HepG2 (cell line): ENCODE data around the gene GRHL1. TPM values are rescaled to one million over a fixed set of nuclear protein-coding genes. Genes with fewer than 3 reads are reported as not detected.

Experiments
- MXD1 ChIP-seq: sonication (generic); formaldehyde crosslinking; IDR thresholded peaks from 2 replicates; pipeline ENCODE4 v1.4.0; 2020; ENCODE audit warnings: mild to moderate bottlenecking, missing genetic modification reagents
- MYC ChIP-seq: sonication (generic); formaldehyde crosslinking; IDR thresholded peaks from 2 replicates; pipeline ENCODE4 v1.9.0; 2021; ENCODE audit warnings: missing genetic modification reagents, borderline replicate concordance
- NCOR1 ChIP-seq: fragments of 200-600 bp; sonication (generic); IDR thresholded peaks from 2 replicates; pipeline ENCODE4 v1.7.0; 2017; ENCODE audit warnings: antibody characterized with exemption, low read length, borderline replicate concordance
- PAWR ChIP-seq: sonication (generic); formaldehyde crosslinking; IDR thresholded peaks from 2 replicates; pipeline ENCODE4 v1.4.0; 2020; ENCODE audit warnings: missing genetic modification reagents, mild to moderate bottlenecking, borderline replicate concordance
- PRMT3 ChIP-seq: sonication (generic); formaldehyde crosslinking; IDR thresholded peaks from 2 replicates; pipeline ENCODE4 v1.8.1; 2022; ENCODE audit warnings: low read depth, mild to moderate bottlenecking, moderate library complexity, missing genetic modification reagents, borderline replicate concordance
- TARDBP ChIP-seq: sonication (generic); formaldehyde crosslinking; IDR thresholded peaks from 2 replicates; pipeline ENCODE4 v1.8.0; 2022; ENCODE audit warnings: mild to moderate bottlenecking, missing genetic modification reagents
- ZNF136 ChIP-seq: sonication (generic); formaldehyde crosslinking; IDR thresholded peaks from 2 replicates; pipeline ENCODE4 v1.8.1; 2022; ENCODE audit warnings: low read depth, mild to moderate bottlenecking, moderate library complexity, missing genetic modification reagents
- ZNF280D ChIP-seq: sonication (generic); formaldehyde crosslinking; IDR thresholded peaks from 2 replicates; pipeline ENCODE4 v1.5.1; 2020; ENCODE audit warnings: mild to moderate bottlenecking, missing genetic modification reagents
- ZNF296 ChIP-seq: sonication (generic); formaldehyde crosslinking; conservative IDR thresholded peaks from 2 replicates; pipeline ENCODE4 v1.5.0; 2020; ENCODE audit warnings: mild to moderate bottlenecking, missing genetic modification reagents
- ZNF329 ChIP-seq: sonication (generic); formaldehyde crosslinking; IDR thresholded peaks from 2 replicates; pipeline ENCODE4 v1.9.0; 2021; ENCODE audit warnings: low read depth, mild to moderate bottlenecking, missing genetic modification reagents
- ZNF350 ChIP-seq: sonication (generic); formaldehyde crosslinking; IDR thresholded peaks from 2 replicates; pipeline ENCODE4 v1.4.0; 2020; ENCODE audit warnings: mild to moderate bottlenecking, low read depth, missing genetic modification reagents, borderline replicate concordance
- ZNF652 ChIP-seq: IDR thresholded peaks from 2 replicates; pipeline ENCODE4 v1.6.1; 2016; ENCODE audit warnings: low read depth, borderline replicate concordance
- ZSCAN29 ChIP-seq: sonication (generic); formaldehyde crosslinking; conservative IDR thresholded peaks from 2 replicates; pipeline ENCODE4 v1.4.0; 2020; ENCODE audit warnings: mild to moderate bottlenecking, missing genetic modification reagents
- polyA plus RNA-seq, 8 experiments: library from polyadenylated mRNA; depleted of rRNA in 3 of 8; stranded (reverse) in 7 of 8; unstranded in 1 of 8; fragments of >200 nt; fragmentation: Illumina TruSeq in 4 of 8; extraction: Trizol in 4 of 8; gene quantifications; 2 replicates each; pipeline versions ENCODE4 v1.2.1 to v1.2.3, GENCODE V29; 2011 to 2016; ENCODE audit warnings: low read depth in 4 of 8, missing spikeins in 1 of 8, mixed read lengths in 1 of 8; ENCODE audit not compliant: insufficient read depth in 1 of 8
- total RNA-seq, 5 experiments: library from RNA; depleted of rRNA; stranded (reverse); fragments of >200 nt; fragmentation: Illumina TruSeq; extraction: Trizol; gene quantifications; 2 replicates each; pipeline ENCODE4 v1.2.3, GENCODE V29; 2016; ENCODE audit warnings: low read depth in 1 of 5
- TF ChIP-seq, protein P1 (sequence below): IDR thresholded peaks from 2 replicates; pipeline ENCODE4 v1.6.1; 2012; ENCODE audit warnings: low read length, improper control_type of control experiment
- TF ChIP-seq, protein P2 (sequence below): sonication (generic); formaldehyde crosslinking; IDR thresholded peaks from 2 replicates; pipeline ENCODE4 v1.4.0; 2020; ENCODE audit warnings: missing genetic modification reagents
- TF ChIP-seq, protein P3 (sequence below): sonication (generic); formaldehyde crosslinking; conservative IDR thresholded peaks from 2 replicates; pipeline ENCODE4 v1.8.0; 2022; ENCODE audit warnings: low read depth, missing genetic modification reagents

Gene GRHL1
- total and polyA plus RNA-seq, 2 of the 13 experiments (the other 11 are each of a cell fraction or from before 2014, with no cell fraction given): 9.3 to 12.0 TPM

GRCh38 chr2:10045561-10046355, 94.3 kb downstream of the GRHL1 start (continued):
- TF ChIP-seq ZNF280D (CRISPR knock-in tag) (0 out of 2 replicates have a peak, but pooled peaks have one; percentile 55), ZNF652 (CRISPR knock-in tag) (peak; percentile 84; the same call in 1 of the 2 replicates), ZSCAN29 (no peak), ZNF136 (0 out of 2 replicates have a peak, but pooled peaks have one; percentile 42), ZNF350 (CRISPR knock-in tag) (no peak), NCOR1 (no peak), ZNF329 (CRISPR knock-in tag) (no peak), MXD1 (CRISPR knock-in tag) (no peak), PAWR (no peak), PRMT3 (CRISPR knock-in tag) (no peak), TARDBP (CRISPR knock-in tag) (no peak), MYC (CRISPR knock-in tag) (no peak), ZNF296 (0 out of 2 replicates have a peak, but pooled peaks have one; percentile 15)
- TF ChIP-seq, protein P1, sequence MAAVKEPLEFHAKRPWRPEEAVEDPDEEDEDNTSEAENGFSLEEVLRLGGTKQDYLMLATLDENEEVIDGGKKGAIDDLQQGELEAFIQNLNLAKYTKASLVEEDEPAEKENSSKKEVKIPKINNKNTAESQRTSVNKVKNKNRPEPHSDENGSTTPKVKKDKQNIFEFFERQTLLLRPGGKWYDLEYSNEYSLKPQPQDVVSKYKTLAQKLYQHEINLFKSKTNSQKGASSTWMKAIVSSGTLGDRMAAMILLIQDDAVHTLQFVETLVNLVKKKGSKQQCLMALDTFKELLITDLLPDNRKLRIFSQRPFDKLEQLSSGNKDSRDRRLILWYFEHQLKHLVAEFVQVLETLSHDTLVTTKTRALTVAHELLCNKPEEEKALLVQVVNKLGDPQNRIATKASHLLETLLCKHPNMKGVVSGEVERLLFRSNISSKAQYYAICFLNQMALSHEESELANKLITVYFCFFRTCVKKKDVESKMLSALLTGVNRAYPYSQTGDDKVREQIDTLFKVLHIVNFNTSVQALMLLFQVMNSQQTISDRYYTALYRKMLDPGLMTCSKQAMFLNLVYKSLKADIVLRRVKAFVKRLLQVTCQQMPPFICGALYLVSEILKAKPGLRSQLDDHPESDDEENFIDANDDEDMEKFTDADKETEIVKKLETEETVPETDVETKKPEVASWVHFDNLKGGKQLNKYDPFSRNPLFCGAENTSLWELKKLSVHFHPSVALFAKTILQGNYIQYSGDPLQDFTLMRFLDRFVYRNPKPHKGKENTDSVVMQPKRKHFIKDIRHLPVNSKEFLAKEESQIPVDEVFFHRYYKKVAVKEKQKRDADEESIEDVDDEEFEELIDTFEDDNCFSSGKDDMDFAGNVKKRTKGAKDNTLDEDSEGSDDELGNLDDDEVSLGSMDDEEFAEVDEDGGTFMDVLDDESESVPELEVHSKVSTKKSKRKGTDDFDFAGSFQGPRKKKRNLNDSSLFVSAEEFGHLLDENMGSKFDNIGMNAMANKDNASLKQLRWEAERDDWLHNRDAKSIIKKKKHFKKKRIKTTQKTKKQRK: no peak
- TF ChIP-seq, protein P2, sequence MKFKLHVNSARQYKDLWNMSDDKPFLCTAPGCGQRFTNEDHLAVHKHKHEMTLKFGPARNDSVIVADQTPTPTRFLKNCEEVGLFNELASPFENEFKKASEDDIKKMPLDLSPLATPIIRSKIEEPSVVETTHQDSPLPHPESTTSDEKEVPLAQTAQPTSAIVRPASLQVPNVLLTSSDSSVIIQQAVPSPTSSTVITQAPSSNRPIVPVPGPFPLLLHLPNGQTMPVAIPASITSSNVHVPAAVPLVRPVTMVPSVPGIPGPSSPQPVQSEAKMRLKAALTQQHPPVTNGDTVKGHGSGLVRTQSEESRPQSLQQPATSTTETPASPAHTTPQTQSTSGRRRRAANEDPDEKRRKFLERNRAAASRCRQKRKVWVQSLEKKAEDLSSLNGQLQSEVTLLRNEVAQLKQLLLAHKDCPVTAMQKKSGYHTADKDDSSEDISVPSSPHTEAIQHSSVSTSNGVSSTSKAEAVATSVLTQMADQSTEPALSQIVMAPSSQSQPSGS (CRISPR knock-in tag): no peak
- TF ChIP-seq, protein P3, sequence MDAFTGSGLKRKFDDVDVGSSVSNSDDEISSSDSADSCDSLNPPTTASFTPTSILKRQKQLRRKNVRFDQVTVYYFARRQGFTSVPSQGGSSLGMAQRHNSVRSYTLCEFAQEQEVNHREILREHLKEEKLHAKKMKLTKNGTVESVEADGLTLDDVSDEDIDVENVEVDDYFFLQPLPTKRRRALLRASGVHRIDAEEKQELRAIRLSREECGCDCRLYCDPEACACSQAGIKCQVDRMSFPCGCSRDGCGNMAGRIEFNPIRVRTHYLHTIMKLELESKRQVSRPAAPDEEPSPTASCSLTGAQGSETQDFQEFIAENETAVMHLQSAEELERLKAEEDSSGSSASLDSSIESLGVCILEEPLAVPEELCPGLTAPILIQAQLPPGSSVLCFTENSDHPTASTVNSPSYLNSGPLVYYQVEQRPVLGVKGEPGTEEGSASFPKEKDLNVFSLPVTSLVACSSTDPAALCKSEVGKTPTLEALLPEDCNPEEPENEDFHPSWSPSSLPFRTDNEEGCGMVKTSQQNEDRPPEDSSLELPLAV (CRISPR knock-in tag): no peak
